Measurements from ENCODE around the gene NKG7. TPM values are rescaled to one million over a fixed set of nuclear protein-coding genes. Genes with fewer than 3 reads are reported as not detected.

Gene NKG7
- total and polyA plus RNA-seq, 2 experiments from 2014 or later: not detected

- H3K4me3 Mint-ChIP-seq: no peak overlapping the region
- H3K9me2 ChIP-seq (ENCODE audit: insufficient read depth): no peaks in the 10 kb centered on the region
- H3K4me1 Mint-ChIP-seq: peaks cover 13% of the 10 kb centered on the region
- TF ChIP-seq REST (IDR thresholded peaks at IDR 0.05; ENCODE audit: unreplicated experiment) (no peak), NANOG (IDR thresholded peaks at IDR 0.05; ENCODE audit: borderline replicate concordance) (no peak), EZH2 (IDR thresholded peaks at IDR 0.05; ENCODE audit: low read depth, unreplicated experiment) (no peak)
- no peaks in the 10 kb centered on the region for H3K79me2 ChIP-seq (replicated peaks; ENCODE audit: insufficient read depth)
- H3K27me3 Mint-ChIP-seq (ENCODE audit: insufficient read depth, low read depth, poor library complexity): peaks cover under 1% of the 10 kb centered on the region
- H4K20me1 ChIP-seq (replicated peaks; ENCODE audit: insufficient read depth): no peaks in the 10 kb centered on the region; the same call in 1 of the 2 replicates
- no peak for DNase-seq (ENCODE audit: low spot score)
- ATAC-seq: no peak
- peak overlapping the region; percentile 2; the same call in 1 of the 2 replicates for H3K27ac Mint-ChIP-seq
- peaks cover 9% of the 10 kb centered on the region; the same call in 1 of the 2 replicates for H3K4me1 ChIP-seq (ENCODE audit: insufficient read depth)
- no peak overlapping the region for H2AFZ ChIP-seq
- peaks cover 10% of the 10 kb centered on the region; the same call in 2 of the 3 replicates for H3K36me3 Mint-ChIP-seq (ENCODE audit: low read depth)
- no peak overlapping the region for H3K27ac ChIP-seq (ENCODE audit: low read depth)
- H3F3A ChIP-seq (replicated peaks; ENCODE audit: low read depth): no peaks in the 10 kb centered on the region
- no peak overlapping the region for H3K4me3 ChIP-seq
- no peak overlapping the region for H3K4me2 ChIP-seq
- no peaks in the 10 kb centered on the region for H3K9me3 Mint-ChIP-seq
- H3K36me3 ChIP-seq (ENCODE audit: insufficient read depth): no peaks in the 10 kb centered on the region
- no peaks in the 10 kb centered on the region for H3K27me3 ChIP-seq (ENCODE audit: insufficient read depth)
Measured at GRCh38 chr19:51351266-51351990, 21.0 kb downstream of the NKG7 start.

- no peak overlapping the region for H3K4me3 Mint-ChIP-seq
- Histone ChIP-seq H3K36me3 (ENCODE audit: insufficient read depth) (no peaks in the 10 kb centered on the region), H3K4me1 (ENCODE audit: insufficient read depth) (peaks cover 9% of the 10 kb centered on the region), H2AFZ (no peak overlapping the region), H4K20me1 (replicated peaks; ENCODE audit: insufficient read depth) (no peaks in the 10 kb centered on the region; the same call in 1 of the 2 replicates), H3K4me3 (no peak overlapping the region), H3K79me2 (replicated peaks; ENCODE audit: insufficient read depth) (no peaks in the 10 kb centered on the region), H3K4me2 (no peak overlapping the region), H3K9me2 (ENCODE audit: insufficient read depth) (no peaks in the 10 kb centered on the region), H3F3A (replicated peaks; ENCODE audit: low read depth) (no peaks in the 10 kb centered on the region), H3K27me3 (ENCODE audit: insufficient read depth) (no peaks in the 10 kb centered on the region), H3K27ac (ENCODE audit: low read depth) (no peak overlapping the region)
- H3K9me3 Mint-ChIP-seq: no peaks in the 10 kb centered on the region
- H3K36me3 Mint-ChIP-seq (ENCODE audit: low read depth): peaks cover 13% of the 10 kb centered on the region
- H3K4me1 Mint-ChIP-seq: peaks cover 9% of the 10 kb centered on the region
- no peak for DNase-seq (ENCODE audit: low spot score)
- no peak for ATAC-seq
- H3K27ac Mint-ChIP-seq: no peak overlapping the region
- peaks cover 1% of the 10 kb centered on the region for H3K27me3 Mint-ChIP-seq (ENCODE audit: insufficient read depth, low read depth, poor library complexity)
- TF ChIP-seq ZNF114 (CRISPR knock-in tag; IDR thresholded peaks at IDR 0.05) (no peak), JUNB (IDR thresholded peaks at IDR 0.05; ENCODE audit: unreplicated experiment) (no peak), NANOG (IDR thresholded peaks at IDR 0.05; ENCODE audit: borderline replicate concordance) (no peak), ETS1 (IDR thresholded peaks at IDR 0.05) (no peak), CTCF (conservative IDR thresholded peaks at IDR 0.05; ENCODE audit: low read depth in 2 of 2) (no peak), POLR2AphosphoS5 (IDR thresholded peaks at IDR 0.05; ENCODE audit: low read depth) (no peak), REST (IDR thresholded peaks at IDR 0.05; ENCODE audit: unreplicated experiment) (no peak), STAT1 (IDR thresholded peaks at IDR 0.05; ENCODE audit: unreplicated experiment) (no peak), EZH2 (IDR thresholded peaks at IDR 0.05; ENCODE audit: low read depth, unreplicated experiment) (no peak), CREB1 (CRISPR knock-in tag; IDR thresholded peaks at IDR 0.05; ENCODE audit: low read depth) (no peak), EZH2phosphoT487 (IDR thresholded peaks at IDR 0.05; ENCODE audit: unreplicated experiment) (no peak), ZNF331 (CRISPR knock-in tag; IDR thresholded peaks at IDR 0.05; ENCODE audit: low read depth) (no peak)
Measured at GRCh38 chr19:51347209-51347928, 25.1 kb downstream of the NKG7 start.
